HG03066 (cell line): ENCODE measurements around the gene SLC6A9.

Experiments
- ATAC-seq: cut with Tn5 transposase; IDR thresholded peaks from one replicate; pipeline ENCODE4 v1.9.1; 2021; ENCODE audit warnings: low read depth; ENCODE audit not compliant: unreplicated experiment

SLC6A9 gene

GRCh38 chr1:44030605-44031251 lies 534 bp downstream of the SLC6A9 start:
- peak; percentile 29 for ATAC-seq

GRCh38 chr1:44029911-44030604 lies 1.2 kb downstream of the SLC6A9 start:
- ATAC-seq: peak; percentile 79

DNA sequence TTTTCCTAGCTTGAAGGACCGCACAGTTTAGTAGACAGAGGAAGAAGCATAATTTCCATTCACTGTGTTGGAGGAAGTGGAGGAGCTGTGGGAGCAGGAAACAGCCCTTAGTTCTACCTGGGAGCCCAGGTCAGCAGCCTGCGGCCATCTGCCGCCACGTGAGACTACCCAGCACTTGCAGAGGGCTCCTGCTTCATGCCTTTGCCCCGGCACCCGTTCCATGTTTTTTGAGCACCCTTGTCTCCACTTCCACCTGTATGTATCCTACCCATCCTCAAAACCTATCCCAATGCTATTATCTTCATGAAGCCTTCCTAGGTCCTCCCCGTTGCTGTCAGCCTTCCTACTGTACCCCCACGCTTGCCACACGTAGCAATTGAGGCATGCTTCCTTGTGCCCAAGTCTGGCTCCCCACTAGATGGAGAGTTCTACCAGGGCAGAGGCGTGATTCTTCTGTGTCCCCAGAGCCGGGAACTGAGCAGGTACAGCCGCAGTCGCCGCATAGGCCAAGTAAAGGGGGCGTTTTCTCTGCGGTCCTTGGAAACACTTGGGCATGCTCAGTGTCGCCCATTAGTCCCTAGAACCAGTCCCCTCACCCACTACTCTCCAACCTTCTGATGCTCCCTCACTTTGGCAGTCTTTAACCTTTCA lies 1.9 kb downstream of the SLC6A9 start:
- peak; percentile 27 for ATAC-seq

- no peak for ATAC-seq
Measured at GRCh38 chr1:44027320-44027719, 3.9 kb downstream of the SLC6A9 start.

- no peak for ATAC-seq
Measured at GRCh38 chr1:44025816-44026215, 5.4 kb downstream of the SLC6A9 start.

DNA sequence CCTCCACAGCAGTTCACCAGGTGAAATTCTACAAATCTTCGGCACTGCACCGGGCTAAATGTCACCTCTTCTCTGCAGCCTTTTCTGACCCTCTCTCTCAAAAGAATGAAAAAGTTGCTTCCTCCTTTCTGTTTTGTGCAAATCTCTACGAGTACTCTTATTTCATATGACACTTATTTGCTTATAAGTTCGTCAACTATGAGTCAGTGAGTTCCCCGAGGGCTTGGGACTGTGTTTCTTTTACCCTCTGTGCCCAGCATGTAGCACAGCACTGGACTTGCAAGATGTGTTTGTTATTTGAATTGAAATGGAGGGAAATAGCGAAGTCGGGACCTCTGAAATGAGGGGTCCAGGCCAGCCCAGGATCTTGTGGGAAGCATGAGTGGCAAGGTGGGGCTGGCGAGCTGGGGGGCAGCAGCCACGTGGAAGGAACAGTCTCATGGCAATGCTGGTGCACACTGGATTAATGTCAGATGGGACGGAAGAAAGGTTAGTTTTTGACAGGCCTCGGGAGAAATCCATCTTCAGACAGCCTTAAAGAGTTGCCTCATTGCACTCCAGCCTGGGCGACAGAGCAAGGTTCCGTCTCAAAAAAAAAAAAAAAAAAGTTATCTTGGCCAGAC lies 6.2 kb downstream of the SLC6A9 start:
- ATAC-seq: no peak

GRCh38 chr1:44024031-44024902 lies 7.0 kb downstream of the SLC6A9 start:
- ATAC-seq: no peak

DNA sequence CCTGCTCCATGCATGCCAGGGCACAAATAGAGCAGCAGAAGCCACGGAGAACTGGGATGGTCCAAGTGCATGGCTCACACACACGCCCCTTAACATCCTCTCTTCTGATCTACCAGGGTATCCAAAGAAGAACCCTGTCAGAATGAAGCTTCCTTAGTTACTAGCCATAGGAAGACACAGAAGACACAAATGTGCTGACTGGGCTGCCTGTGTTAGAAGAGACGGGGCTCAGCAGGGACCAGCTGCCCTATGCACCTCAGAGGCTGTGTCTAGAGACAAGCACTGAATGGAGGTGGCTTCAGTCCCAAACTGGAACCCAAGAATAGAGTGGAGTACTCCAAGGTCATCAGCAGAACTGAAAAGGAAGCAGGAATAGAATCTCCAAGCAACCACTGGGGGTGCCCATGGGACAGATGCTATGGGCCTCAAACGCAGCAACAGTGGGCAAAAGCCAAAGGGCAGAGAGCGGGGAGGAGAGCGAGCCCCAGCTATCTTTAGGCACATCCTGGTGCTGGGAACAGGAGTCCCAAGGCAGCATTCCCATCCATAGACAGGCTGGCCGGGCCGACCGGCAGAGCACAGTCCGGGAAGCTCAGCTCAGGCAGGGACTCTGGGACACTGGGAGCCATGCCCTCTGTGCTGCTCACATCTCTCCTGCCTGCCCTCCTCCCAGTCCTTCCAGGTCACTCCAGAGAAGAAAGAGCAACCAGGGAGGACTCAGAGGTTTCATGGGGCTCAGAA lies 9.5 kb downstream of the SLC6A9 start:
- ATAC-seq: no peak

GRCh38 chr1:44021156-44021555 lies 10.1 kb downstream of the SLC6A9 start:
- ATAC-seq: no peak

DNA sequence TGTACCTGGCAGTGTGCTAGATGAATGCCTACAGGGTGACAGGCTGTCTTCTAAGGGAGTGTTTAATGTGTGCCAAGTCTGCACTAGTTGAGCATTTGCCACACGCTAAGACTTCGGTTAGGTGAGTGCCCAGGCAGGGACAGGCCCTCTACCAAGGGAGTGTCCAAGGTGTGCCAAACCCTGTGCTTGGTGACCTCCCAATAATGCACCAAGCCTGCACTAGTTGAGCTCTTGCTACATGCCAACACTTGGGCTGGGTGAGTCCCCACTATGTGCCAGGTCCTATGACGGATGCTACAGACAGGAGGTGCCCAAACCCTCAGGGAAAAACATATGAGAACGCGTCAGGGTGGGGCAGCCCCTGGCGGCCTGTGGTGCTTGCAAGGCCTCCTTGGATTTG lies 10.8 kb downstream of the SLC6A9 start:
- no peak for ATAC-seq

- ATAC-seq: no peak
Measured at GRCh38 chr1:44019466-44019948, 11.8 kb downstream of the SLC6A9 start.

GRCh38 chr1:44016890-44017400 lies 14.3 kb downstream of the SLC6A9 start:
- no peak for ATAC-seq

DNA sequence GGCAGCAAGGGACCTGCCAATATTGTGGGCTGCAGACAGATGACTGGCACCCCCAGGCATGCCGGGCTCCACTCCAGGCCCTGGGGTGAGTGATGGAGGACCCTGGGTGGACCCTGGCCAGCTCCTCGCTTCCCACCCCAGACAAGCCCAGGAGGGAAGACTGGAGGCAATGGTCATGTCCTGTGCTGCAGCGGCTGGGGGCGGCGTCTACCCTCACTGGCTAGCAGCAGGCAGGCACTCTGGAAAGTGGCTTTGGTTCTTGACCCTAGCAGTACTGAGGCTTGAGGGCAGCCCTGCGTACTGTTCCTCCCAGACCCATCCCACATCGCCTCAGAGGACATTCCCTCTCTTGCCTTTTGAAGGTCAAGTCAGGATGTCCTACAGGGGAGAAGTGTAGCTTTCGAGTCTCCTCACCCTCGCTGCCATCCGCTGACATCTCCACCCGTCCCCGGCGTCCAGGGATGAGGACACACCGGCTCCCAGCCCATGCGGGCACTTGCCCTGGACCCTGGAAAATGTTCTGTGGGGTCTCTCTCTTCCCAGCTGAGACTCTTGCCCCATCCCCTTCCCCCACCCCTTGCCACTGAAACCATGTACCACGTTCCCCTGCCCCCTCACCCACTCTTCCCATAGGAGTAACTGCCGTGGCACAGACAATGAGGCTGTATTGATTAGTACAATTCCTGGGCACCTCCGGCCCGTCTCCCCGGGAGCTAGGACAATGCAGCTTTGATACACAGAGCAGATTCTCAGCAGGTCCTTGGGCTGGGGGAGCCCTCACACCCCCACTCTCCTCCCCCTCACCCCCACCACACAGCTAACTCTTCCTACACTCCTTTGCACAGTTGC lies 15.0 kb downstream of the SLC6A9 start:
- no peak for ATAC-seq

DNA sequence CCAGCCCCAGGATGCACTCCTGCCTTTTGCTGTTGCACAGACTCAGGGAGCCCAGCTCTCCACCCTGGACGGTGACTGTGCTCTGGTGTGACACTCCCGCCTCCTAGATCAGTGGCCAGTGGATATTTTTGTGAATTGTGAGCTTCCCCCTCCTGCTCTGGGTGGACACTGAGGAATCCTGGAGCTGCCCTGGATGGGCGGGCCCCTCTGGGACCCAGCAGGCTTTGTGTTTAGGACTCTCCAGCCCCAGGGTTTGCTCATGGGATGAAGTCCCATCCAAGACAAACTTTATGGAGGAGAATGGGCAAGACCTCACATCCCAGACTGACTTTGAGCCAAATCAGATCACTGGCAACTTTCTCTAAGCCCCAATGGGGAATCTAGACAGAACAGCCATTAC lies 16.1 kb downstream of the SLC6A9 start:
- ATAC-seq: no peak

DNA sequence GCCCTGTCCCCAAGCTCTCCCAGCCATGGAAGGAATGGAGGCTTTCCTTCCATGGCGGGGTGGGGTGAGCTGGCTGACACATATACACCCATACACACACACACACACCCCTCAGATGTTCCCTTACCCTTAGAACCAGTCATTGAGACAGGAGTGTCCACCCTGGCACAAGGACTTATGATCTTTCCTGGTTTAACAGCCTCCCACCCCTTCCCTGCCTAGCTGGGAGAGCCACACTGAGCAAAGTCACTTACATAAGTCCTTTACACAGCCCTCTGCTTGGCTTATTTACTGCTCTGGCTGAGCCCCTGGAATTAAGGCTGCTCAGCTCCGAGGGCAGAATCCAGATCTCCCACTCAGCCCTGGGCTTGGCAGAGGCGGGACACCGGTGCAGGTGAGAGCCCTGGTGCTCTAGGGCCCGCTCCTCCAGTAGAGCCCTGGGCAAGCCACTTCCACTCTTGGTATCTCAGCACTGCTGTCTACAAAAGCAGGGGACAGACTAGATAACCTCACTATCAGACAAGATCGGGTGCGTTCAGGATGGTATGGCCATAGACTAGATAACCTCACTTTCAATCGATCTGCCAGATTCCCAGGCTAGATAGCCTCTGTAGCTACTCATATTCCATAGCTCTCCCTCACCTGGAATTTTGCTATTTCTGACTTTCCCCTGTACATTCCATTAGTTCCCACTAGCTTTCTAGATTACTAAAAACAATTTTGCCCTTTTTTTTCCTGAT lies 16.7 kb downstream of the SLC6A9 start:
- ATAC-seq: no peak

DNA sequence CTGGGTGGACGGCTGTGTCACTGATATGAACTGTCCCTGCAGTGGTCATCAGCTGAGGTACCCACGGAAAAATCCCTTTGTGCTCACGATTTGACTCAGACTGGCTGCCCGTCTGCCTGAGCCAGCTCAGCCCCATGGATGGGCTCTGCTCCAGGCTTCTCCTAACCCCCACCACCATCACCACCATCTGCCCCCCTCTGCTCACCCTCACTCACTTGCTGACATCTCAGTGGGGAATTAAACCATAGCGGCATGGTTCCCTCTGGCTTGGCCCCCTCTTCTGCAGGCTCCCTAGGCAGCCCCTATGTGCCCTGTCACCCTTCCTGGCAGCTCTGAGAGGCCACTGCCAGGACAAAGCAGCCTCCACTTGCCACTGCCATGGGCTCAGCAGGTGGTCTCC lies 17.3 kb downstream of the SLC6A9 start:
- ATAC-seq: no peak

DNA sequence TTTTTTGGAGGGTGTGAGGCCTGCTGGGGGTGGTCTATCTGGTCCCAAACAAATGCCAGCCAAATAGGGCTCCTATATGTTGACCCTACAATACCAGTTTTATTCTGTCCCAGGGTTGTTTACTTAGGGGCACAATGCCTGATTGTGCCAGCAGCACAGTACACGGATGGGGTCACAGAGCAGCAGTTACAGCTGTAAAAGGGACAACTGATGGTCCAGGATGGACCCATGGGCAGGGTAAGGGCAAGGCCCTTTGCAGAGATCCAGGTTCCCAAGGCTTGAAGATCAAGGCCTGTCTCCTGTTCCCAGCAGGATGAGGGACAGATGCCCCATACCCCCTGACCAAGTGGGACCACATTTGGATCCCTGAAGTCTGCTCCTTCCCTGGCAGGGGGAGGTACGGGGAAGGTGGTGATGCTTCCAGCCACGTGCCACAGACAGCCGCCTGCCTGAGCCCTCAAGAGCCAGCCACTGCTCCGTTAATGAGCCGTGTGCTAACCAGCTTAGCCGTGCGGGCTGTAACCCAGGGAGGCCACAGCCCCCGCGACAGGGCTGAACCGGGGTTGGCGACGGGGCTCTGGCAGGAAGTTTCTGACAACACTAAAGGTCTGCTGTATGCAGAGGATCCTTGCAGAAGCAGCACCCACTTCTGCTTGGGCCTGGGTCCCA lies 18.2 kb downstream of the SLC6A9 start:
- ATAC-seq: no peak
